OCI-LY3 (cell line): ENCODE measurements around the gene RND1.
"Not testable (repeated sequence)": the region's sequence is repeated elsewhere in the genome, so short reads cannot be mapped to it uniquely, and the experiment has no call there.

Experiments used
- H2AFZ ChIP-seq: fragments of 200-600, 300-600 bp; shearing (Covaris generic); 2 replicates; pipeline ENCODE4 v1.6.0; 2014; ENCODE audit warnings: antibody characterized with exemption, low read depth, low read length
- H3K27ac ChIP-seq: fragments of 200-600, 300-600 bp; sonication (generic); 2 replicates; pipeline ENCODE4 v1.5.1; 2014; ENCODE audit warnings: mild to moderate bottlenecking, low read length, moderate library complexity, mixed read lengths
- H3K27me3 ChIP-seq: fragments of 200-600, 300-600 bp; sonication (generic); 2 replicates; pipeline ENCODE4 v1.6.1; 2014; ENCODE audit warnings: low read depth, low read length, mixed read lengths
- H3K36me3 ChIP-seq: fragments of 200-600, 300-600 bp; sonication (generic); replicated peaks from 2 replicates; pipeline ENCODE3; 2014; ENCODE audit warnings: low read depth, low read length, mixed read lengths
- H3K4me1 ChIP-seq: fragments of 300-600, 200-600 bp; sonication (generic); 2 replicates; pipeline ENCODE4 v1.6.1; 2014; ENCODE audit warnings: low read length, mixed read lengths
- H3K4me2 ChIP-seq: fragments of 200-600, 300-600 bp; sonication (generic); 2 replicates; pipeline ENCODE4 v1.6.1; 2014; ENCODE audit warnings: low read length, mixed read lengths
- H3K4me3 ChIP-seq: fragments of 300-600, 200-600 bp; sonication (generic); 2 replicates; pipeline ENCODE4 v1.5.1; 2014; ENCODE audit warnings: antibody characterized with exemption, mild to moderate bottlenecking, low read length, moderate library complexity
- H3K79me2 ChIP-seq: fragments of 300-600, 200-600 bp; shearing (Covaris generic); 2 replicates; pipeline ENCODE4 v1.6.1; 2014; ENCODE audit warnings: mild to moderate bottlenecking, low read length, mixed read lengths
- H3K9ac ChIP-seq: fragments of 300-600, 200-600 bp; shearing (Covaris generic); 2 replicates; pipeline ENCODE4 v1.6.0; 2014; ENCODE audit warnings: mild to moderate bottlenecking, low read length, moderate library complexity
- H3K9me3 ChIP-seq: fragments of 200-600, 300-600 bp; shearing (Covaris generic); 2 replicates; pipeline ENCODE4 v1.6.1; 2014; ENCODE audit warnings: low read length, mixed read lengths; ENCODE audit not compliant: insufficient read depth
- H4K20me1 ChIP-seq: fragments of 200-600, 300-600 bp; sonication (generic); 2 replicates; pipeline ENCODE4 v1.6.1; 2016; ENCODE audit warnings: low read length, mixed read lengths; ENCODE audit not compliant: insufficient read depth
- CTCF ChIP-seq: fragments of 200-600, 300-600 bp; sonication (generic); IDR thresholded peaks from 2 replicates; pipeline ENCODE4 v1.5.1; 2014; ENCODE audit warnings: antibody characterized with exemption, low read length, low read depth
- EZH2phosphoT487 ChIP-seq: fragments of 200-600 bp; shearing (Covaris generic); IDR thresholded peaks from 2 replicates; pipeline ENCODE4 v1.6.1; 2018; ENCODE audit warnings: antibody characterized with exemption, mixed run types, low read depth

RND1 gene

GRCh38 chr12:48878548-48878947 lies 12.9 kb upstream of the RND1 start:
- H3K36me3 ChIP-seq = no peaks in the 10 kb centered on the region
- H3K27me3 ChIP-seq = peaks cover 17% of the 10 kb centered on the region
- no peak overlapping the region for H2AFZ ChIP-seq
- TF ChIP-seq CTCF (no peak), EZH2phosphoT487 (no peak)
- peaks cover 8% of the 10 kb centered on the region; the same call in 1 of the 2 replicates for H3K4me1 ChIP-seq
- H3K9me3 ChIP-seq = no peaks in the 10 kb centered on the region
- no peaks in the 10 kb centered on the region for H3K79me2 ChIP-seq
- no peaks in the 10 kb centered on the region for H4K20me1 ChIP-seq
- H3K27ac ChIP-seq = no peak overlapping the region
- no peak overlapping the region for H3K4me2 ChIP-seq
- no peak overlapping the region for H3K4me3 ChIP-seq
- H3K9ac ChIP-seq = no peak overlapping the region

- H3K4me2 ChIP-seq = no peak overlapping the region
- no peak overlapping the region for H3K4me3 ChIP-seq
- H3K27ac ChIP-seq = no peak overlapping the region
- no peaks in the 10 kb centered on the region for H3K4me1 ChIP-seq
- H3K36me3 ChIP-seq = no peaks in the 10 kb centered on the region
- H3K9me3 ChIP-seq = no peaks in the 10 kb centered on the region
- H3K79me2 ChIP-seq = no peaks in the 10 kb centered on the region
- peaks cover 7% of the 10 kb centered on the region for H3K27me3 ChIP-seq
- no peaks in the 10 kb centered on the region for H4K20me1 ChIP-seq
- TF ChIP-seq EZH2phosphoT487 (no peak), CTCF (no peak)
- H2AFZ ChIP-seq = no peak overlapping the region
- H3K9ac ChIP-seq = no peak overlapping the region
Measured at GRCh38 chr12:48875944-48876515, 10.4 kb upstream of the RND1 start.

GRCh38 chr12:48873534-48873933 lies 7.9 kb upstream of the RND1 start:
- not testable (repeated sequence) for H3K9ac ChIP-seq, H3K4me1 ChIP-seq, H3K9me3 ChIP-seq, H3K27ac ChIP-seq, H3K79me2 ChIP-seq, H4K20me1 ChIP-seq, H3K4me2 ChIP-seq, H2AFZ ChIP-seq, H3K27me3 ChIP-seq, H3K4me3 ChIP-seq, H3K36me3 ChIP-seq

GRCh38 chr12:48873096-48873495 lies 7.4 kb upstream of the RND1 start:
- Histone ChIP-seq H3K36me3 (no peaks in the 10 kb centered on the region), H3K79me2 (no peaks in the 10 kb centered on the region), H3K9me3 (no peaks in the 10 kb centered on the region), H2AFZ (no peak overlapping the region), H3K4me1 (no peaks in the 10 kb centered on the region), H3K27me3 (no peaks in the 10 kb centered on the region), H3K4me2 (no peak overlapping the region), H3K27ac (no peak overlapping the region), H3K9ac (no peak overlapping the region), H3K4me3 (no peak overlapping the region), H4K20me1 (no peaks in the 10 kb centered on the region)
- TF ChIP-seq EZH2phosphoT487 (no peak), CTCF (no peak)
